GDM1 (cell line): ENCODE results near the gene PLEKHA3.
A peak's percentile ranks its signal among the peaks of the same experiment; 100 is the strongest.

Experiments
- DNase-seq: peaks from one replicate; lab custom pipeline; 2025; lab: John Stamatoyannopoulos, UW

Gene PLEKHA3

GRCh38 chr2:178479275-178479616 lies 1.0 kb upstream of the PLEKHA3 start:
- no peak for DNase-seq

GRCh38 chr2:178479758-178480226 lies 465 bp upstream of the PLEKHA3 start:
- no peak for DNase-seq

GRCh38 chr2:178482437-178482836 lies 2.2 kb downstream of the PLEKHA3 start:
- DNase-seq: no peak

DNA sequence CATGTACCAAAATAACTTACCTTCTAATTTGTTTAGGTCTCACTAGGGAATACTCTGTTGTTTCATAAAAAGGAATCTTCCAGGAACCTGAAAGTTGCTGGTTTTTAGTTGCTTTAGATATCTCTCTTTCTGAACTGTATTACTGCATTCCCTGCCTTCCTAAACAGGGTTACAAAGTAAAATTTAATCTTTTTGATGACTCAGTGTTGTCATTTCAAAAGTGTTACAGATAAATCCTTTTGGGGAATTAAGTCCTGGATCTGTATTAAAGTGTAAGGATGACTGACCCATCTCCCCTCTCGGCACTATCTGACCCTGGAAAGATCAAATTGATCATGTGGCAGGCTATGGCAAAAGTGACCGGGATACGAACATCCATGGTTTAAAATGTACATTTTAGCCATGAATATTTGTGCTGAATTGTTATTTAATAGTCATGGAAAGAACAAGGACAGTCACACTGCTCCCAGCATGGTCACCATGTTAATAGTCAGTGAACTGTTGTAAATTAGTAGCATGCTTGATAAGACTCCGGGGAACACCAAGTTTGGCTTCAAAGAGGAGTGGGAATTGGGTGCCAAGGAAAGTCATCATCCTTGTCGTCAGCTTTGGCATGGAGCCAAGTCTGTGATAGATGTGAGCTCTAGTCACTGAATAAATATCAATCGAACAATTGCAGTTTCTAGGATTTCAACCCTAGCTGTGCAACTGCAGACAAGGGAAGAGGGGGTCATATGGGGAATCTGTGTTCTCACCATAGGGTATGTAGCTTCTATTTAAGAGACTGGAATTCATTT lies 4.2 kb downstream of the PLEKHA3 start:
- no peak for DNase-seq

DNA sequence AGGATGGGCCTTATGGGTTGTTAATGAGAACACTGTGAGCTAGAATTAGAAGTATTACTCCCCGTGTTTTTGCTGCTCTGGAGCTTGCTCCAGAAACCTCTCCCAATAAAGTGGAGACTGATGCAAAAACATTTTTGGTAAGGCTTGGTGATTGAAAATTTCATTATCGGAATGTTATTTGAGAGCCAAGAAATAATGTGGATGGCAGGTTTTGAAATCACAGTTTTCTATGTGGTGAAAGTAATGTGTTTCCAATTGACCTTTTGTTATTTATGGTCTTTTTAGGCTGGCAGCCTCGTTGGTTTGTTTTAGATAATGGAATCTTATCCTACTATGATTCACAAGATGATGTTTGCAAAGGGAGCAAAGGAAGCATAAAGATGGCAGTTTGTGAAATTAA lies 5.1 kb downstream of the PLEKHA3 start:
- DNase-seq: no peak

DNA sequence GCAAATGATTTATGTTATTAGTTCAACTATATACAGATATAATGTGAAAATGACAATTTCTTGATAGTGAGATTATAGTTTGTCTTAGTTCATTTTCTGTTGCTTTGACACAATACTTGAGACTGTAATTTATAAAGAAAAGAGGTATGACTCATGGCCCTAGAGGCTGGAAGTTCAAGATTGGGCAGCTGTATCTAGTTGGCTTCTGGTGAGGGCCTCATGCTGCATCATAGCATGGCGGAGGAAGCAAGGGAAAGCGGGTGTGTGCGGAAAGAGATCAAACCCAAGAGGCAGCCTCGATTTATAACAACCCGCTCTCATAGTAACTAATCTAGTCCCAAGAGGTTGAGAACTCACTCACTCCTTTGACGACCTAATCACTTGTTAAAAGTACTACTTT lies 11.4 kb downstream of the PLEKHA3 start:
- DNase-seq: no peak

GRCh38 chr2:178496049-178496448 lies 15.8 kb downstream of the PLEKHA3 start:
- no peak for DNase-seq

- DNase-seq: no peak
Measured at GRCh38 chr2:178498137-178498536, 17.9 kb downstream of the PLEKHA3 start.

GRCh38 chr2:178499640-178500039 lies 19.4 kb downstream of the PLEKHA3 start:
- no peak for DNase-seq

- no peak for DNase-seq
Measured at GRCh38 chr2:178502751-178503150, 22.5 kb downstream of the PLEKHA3 start.

DNA sequence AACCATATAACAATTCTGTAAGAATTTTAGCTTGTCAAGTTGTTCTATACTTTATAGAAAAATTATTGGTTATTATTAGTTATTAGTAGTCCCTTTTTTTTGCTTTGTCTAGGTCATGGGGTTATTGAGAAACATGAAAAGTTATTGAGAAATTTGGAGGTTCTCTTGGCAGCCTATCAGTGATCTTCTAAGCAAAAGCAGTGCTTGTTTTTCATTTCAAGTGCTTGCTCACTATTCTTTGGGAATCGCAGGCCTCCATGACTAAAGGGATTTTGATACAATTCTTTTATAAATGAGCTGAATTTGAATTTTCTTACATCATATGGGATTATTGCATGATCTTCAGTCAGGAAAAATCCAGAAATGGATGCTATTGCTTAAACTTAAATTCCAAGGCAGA lies 25.8 kb downstream of the PLEKHA3 start:
- no peak for DNase-seq

DNA sequence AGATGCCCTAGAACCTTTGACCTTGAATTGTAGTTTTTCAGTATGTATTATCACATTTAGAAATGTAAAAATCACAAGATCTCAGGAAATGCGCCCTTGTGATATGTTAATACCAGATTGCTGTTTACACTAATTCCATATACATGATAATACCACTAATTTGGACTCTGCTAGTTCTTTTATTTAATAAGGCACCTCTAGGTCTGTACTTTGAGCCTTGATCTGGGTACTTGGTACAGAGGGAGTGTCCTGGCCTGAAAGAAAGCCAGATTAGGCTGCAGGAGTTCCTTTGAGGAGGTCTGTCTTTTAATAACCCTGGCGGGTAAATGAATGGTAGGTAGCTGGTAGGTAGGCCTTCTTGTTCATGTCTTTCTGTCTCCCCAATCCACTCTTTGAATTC lies 26.3 kb downstream of the PLEKHA3 start:
- no peak for DNase-seq

- DNase-seq: no peak
Measured at GRCh38 chr2:178506949-178507348, 26.7 kb downstream of the PLEKHA3 start.

GRCh38 chr2:178508646-178509045 lies 28.4 kb downstream of the PLEKHA3 start:
- DNase-seq: no peak

DNA sequence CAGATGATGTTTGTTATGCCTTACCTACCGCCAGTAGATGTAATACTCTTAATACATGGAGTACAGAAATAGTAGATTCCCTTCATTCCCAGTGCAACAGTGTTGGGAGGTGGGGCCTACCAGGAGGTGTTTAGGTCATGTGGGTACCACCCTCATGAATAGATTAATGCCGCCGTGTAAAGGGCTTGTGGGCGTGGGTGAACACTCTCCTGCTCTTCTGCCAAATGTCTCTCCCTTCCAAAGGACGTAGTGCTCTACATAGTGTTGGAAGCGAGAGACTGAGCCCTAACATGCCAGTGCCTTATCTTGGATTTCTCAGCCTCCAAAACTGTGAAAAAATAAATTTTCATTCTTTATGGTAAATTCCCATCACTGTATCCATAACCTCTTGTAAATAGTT lies 30.1 kb downstream of the PLEKHA3 start:
- no peak for DNase-seq

GRCh38 chr2:178512484-178512883 lies 32.2 kb downstream of the PLEKHA3 start:
- DNase-seq: no peak

- DNase-seq: no peak
Measured at GRCh38 chr2:178513876-178514275, 33.6 kb downstream of the PLEKHA3 start.

DNA sequence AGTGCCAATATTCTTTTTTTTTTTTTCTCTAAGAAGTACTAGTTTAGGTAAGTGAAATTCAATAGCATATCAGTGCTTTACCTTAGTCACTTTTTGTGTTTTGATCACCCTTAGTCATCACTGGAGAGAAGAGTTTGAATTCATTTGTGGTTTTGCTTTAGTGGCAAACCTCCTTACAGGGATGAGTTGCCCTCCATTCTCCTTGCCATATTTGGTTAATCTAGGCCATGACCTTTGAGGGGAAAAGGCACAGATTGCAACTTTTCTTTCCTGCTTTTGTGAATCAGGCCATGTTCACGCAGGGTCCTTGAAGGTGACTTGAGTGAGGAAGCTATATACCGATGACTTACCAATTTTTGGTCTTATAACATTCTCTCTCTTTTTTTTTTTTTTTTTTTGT lies 34.4 kb downstream of the PLEKHA3 start:
- DNase-seq: no peak

GRCh38 chr2:178517496-178517895 lies 37.2 kb downstream of the PLEKHA3 start:
- no peak for DNase-seq

GRCh38 chr2:178521304-178522150 lies 41.3 kb downstream of the PLEKHA3 start:
- DNase-seq: no peak

GRCh38 chr2:178522950-178523595 lies 42.8 kb downstream of the PLEKHA3 start:
- DNase-seq: peak; percentile 75

GRCh38 chr2:178523596-178524134 lies 43.4 kb downstream of the PLEKHA3 start:
- no peak for DNase-seq
